ENCODE data around the gene SWSAP1. TPM values are rescaled to one million over a fixed set of nuclear protein-coding genes. Genes with fewer than 3 reads are reported as not detected.
"Not testable (repeated sequence)": the region's sequence is repeated elsewhere in the genome, so short reads cannot be mapped to it uniquely, and the experiment has no call there.

The SWSAP1 gene, protein sequence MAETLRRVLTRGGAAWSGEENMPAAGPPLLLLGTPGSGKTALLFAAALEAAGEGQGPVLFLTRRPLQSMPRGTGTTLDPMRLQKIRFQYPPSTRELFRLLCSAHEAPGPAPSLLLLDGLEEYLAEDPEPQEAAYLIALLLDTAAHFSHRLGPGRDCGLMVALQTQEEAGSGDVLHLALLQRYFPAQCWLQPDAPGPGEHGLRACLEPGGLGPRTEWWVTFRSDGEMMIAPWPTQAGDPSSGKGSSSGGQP
- polyA plus RNA-seq (ENCODE audit: insufficient read length): 1.3 TPM

GRCh38 chr19:11374433-11375142, at the start of gene SWSAP1:
Gene SWSAP1, plus strand, starts transcription at chr19:11374666. Its CDS starts 15 bp downstream, at chr19:11374681.
- DNase-seq: peak; percentile 99

GRCh38 chr19:11324748-11325389, 49.6 kb upstream of the SWSAP1 start:
- no peak for DNase-seq

DNA sequence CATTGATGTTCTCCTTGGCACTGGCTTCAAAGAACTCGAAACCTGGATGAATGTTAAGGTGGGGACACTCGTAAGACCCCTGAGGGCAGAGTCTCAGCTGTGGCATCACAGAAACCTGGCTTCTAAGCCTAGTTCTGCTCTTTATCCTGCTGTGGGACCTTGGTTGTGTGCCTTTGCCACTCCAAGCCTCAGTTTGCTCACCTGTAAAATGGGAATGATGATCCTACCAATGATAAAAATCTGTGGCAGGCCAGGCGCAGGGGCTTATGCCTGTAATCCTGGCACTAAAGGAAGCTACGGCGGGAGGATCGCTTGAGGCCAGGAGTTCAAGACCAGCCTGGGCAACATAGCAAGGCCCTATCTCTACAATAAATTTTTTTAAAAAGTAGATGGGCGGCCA, 48.9 kb upstream of the SWSAP1 start:
- no peak for DNase-seq

DNA sequence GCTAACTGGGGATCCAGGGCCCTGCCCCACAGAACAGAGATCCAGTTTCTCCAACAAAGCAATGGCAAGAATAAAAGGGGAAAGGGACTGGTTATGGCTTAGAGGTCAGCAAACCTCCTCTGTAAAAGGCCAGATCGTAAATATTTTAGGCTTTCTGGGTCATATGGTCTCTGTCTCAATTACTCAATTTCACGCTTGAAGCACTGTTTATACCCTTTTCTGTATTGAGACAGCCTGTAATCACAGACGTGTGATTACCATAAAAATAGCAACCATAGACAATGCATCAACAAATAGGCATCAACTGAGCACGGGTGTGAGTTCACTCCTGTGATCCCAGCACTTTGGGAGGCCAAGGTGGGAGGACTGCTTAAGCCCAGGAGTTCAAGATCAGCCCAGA, 44.3 kb upstream of the SWSAP1 start:
- DNase-seq: no peak

DNA sequence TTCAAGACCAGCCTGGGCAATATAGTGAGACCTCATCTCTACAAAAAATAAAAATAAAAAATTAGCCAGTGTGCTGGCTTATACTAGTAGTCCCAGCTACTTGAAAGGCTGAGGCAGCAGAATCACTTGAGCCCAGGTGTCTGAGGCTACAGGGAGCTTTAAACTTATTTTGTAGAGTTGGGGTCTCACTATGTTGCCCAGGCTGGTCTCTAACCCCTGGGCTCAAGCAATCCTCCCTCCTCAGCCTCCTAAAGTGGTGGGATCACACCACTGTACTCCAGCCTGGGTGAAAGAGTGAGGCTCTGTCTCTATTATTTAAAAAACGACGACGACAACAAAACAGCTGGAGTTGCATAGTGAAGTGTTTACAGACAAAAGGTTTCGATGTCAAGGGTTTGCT, 43.0 kb upstream of the SWSAP1 start:
- DNase-seq: no peak

- no peak for DNase-seq
These were observed 41.6 kb upstream of the SWSAP1 start for GRCh38 chr19:11332822-11333221.

GRCh38 chr19:11333838-11334237, 40.6 kb upstream of the SWSAP1 start:
- not testable (repeated sequence) for DNase-seq

GRCh38 chr19:11335449-11336146, 38.9 kb upstream of the SWSAP1 start:
- DNase-seq: no peak

DNA sequence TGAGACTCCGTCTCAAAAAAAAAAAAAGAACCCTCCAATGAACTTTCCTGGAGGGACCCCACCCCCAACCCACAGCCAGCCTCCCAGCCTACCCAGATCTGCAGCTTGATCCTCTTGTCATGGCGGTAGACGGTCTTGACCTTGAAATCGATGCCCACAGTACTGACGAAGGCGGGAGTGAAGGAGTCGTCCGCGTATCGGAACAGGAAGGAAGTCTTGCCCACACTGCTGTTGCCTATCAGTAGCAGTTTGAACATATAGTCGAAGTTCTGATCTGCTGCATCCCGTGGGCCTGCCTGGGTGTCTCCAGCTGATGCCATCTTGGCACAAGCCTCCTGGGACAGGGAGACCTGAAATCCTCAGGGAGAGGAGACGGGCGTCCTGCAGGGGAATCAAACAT, 37.4 kb upstream of the SWSAP1 start:
- no peak for DNase-seq

GRCh38 chr19:11338121-11338520, 36.3 kb upstream of the SWSAP1 start:
- DNase-seq: no peak

DNA sequence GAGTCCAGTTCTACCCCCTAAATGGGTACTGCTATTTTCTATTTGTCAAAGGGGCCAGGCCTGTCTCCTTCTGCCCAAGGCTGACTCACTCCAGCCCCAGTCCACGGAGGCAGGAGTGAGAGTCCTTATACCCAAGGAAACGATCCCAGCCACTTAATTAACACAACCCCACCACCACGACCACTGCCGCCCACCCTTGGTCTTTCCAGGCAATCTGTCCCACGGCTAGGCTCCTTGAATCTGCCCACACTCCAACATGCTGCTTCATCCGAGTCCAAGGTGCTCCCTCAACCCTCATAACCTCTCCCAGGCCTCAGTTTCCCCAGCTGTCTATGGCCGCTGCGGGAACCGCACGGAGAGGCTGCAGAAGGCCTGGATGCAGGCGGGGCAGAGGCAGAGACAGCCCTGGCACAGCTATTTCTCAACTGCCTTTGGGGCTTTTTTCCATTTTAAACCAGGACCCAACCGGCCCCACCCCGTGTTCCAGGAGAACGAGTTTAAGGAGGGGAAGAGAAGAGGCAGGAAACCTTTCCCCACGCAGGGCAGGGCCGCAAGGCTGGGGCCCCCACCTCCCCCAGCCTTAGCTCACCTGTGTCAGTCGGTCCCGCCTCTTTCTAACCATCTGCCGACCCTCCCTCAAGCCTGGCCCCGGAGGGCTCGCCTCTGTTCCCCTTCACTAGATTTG, 35.8 kb upstream of the SWSAP1 start:
- no peak for DNase-seq

- DNase-seq: peak; percentile 93
These were observed 35.0 kb upstream of the SWSAP1 start, which contains the start of gene RAB3D for GRCh38 chr19:11339254-11340098. Gene RAB3D, minus strand, starts transcription at chr19:11339657. Its CDS starts 2,258 bp downstream, at chr19:11337399.

DNA sequence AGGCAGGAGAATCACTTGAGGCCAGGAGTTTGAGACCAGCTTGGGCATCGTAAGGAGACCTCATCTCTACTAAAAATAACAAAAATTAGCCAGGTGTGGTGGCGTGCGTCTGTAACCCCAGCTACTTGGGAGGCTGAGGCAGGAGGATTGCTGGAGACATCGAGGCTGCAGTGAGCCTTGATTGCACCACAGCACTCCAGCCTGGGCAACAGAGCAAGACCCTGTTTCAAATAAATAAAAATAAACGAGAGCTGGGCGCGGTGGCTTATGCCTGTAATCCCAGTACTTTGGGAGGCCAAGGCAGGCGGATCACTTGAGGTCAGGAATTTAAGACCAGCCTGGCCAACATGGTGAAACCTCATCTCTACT, 34.4 kb upstream of the SWSAP1 start:
- DNase-seq: not testable (repeated sequence)

GRCh38 chr19:11342429-11342828, 32.0 kb upstream of the SWSAP1 start:
- DNase-seq: no peak

- no peak for DNase-seq
These were observed 29.2 kb upstream of the SWSAP1 start for GRCh38 chr19:11345122-11345803.

DNA sequence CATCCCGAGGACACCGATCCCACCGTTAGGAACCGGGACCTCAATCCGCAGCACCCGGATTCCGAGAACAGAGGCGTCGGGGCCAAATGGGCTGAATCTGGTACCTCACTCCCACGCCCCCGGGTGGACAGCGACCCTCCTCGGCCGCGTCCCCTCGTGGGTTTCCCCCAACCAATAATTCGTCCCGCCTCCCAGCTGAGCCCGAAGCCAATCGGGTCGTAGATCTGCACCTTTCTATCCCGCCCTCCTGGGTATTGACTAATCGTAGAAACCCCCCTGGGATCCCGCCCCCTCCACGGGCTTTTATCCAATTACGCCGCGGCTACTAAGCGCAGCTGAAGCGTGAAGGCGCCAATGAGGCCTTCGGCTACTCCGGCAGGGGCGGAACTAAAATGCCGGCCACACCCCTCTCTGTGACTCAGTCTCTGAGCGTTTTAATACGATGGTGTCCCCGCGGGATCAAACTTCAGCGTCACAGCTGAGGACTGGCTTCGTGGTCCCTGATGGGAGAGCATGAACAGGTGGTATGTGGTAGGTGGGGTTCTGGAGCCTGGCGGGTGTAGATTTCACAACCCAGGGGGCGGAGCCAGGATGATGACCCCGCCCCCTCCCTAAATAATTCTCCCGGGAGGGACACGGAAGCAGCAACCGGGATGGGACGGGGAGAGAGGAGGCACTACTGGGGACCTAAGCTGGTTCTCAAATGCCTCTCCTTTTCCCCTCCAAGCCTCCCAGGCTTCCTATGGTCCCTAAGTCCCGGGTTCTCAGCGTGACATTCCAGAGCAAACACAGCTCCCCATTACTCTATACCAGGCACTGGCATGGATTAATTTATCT, 28.1 kb upstream of the SWSAP1 start, which contains the start of the genes CCDC159 and TMEM205:
CCDC159 (plus strand) TSS at position 416 of the 837 bp plus-strand sequence; CDS start at position 504, 88 bp downstream.
TMEM205 (minus strand) TSS at position 165 of the 837 bp plus-strand sequence. CDS start 649 bp downstream, outside the sequence.
- peak; percentile 94 for DNase-seq

- DNase-seq: no peak
These were observed 26.9 kb upstream of the SWSAP1 start for GRCh38 chr19:11347546-11348039.

DNA sequence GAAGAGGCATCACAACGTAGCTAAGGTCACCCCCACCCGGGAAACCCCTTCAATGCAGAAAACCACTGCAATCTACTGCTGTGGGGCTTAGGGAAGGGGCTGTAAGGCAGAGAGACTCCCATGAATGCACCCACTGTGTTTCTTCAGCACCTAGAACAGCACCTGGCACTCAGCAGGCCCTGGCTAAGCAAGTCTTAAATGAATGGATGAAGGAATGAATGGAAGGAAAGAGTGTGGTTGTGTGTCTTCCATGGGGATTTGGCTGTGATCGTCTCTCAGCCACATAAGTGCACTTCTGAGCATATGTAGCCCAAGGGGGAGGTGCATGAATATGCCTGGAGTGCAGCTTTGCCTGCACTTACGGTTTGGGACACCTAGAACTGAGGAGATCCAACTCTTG, 25.3 kb upstream of the SWSAP1 start:
- no peak for DNase-seq

DNA sequence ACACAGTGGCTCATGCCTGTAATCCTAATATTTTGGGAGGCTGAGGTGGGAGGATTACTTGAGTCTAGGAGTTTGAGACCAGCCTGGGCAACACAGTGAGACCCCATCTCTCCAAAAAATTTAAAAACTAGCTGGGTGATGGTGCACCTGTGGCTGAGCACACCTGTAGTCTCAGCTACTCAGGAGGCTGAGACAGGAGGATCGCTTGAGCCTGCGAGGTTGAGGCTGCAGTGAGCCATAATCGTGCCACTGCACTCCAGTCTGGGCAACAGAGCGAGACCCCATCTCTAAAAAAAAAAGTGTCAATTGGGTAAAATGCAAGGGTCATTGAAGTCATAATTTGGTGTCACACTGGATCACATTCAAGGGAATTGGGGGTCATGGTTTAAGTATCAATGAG, 20.4 kb upstream of the SWSAP1 start:
- DNase-seq: not testable (repeated sequence)

Data from hindlimb muscle (tissue), 1 donor.